ENCODE results near the gene STAG1.
"Not testable (repeated sequence)": the region's sequence is repeated elsewhere in the genome, so short reads cannot be mapped to it uniquely, and the experiment has no call there.

The STAG1 gene

GRCh38 chr3:136343446-136343845, 408.7 kb downstream of the STAG1 start:
- in situ Hi-C loops (cut with MboI; ENCODE audit: low sequenced_read_pairs) = no loop called here

DNA sequence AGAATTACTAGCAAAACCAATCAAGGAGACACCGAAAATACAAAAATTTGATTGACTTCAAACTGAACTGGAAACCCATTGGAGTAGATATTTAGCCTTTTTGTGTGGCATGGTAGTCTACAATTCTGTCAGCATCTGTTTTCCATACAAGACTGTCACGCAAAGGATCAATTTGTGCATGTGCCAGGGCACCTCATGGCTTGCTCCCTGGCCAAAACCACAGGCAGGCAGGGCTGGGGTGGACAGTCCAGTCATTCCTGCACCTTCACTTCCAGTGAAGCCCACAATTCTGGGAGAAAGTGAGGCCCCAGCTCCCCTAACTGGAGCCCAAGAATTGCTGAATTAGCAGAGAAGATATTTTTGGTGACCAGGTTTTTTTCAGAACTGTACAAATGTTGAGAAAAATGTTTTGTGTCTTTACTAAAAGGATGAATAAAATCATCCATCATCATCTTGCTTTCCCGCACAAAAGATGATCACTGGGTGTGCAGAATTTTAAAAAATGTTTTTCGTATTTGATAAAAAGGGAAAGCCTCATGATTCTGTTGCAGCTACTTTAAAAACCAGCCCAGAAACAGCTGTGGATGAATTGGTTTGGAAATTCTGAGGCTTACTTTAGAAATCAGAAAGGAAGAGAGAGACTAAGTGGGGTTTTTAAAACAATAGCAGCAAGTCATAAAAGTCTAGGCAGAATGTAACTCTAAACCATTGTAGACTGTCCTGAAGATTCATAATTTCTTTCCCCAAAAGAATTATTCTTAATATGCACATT, 415.7 kb downstream of the STAG1 start:
- in situ Hi-C loops (cut with MboI; ENCODE audit: low sequenced_read_pairs) = no loop called here

- in situ Hi-C loops (cut with MboI; ENCODE audit: low sequenced_read_pairs) = not testable (repeated sequence)
Observed at GRCh38 chr3:136334726-136335125, 417.5 kb downstream of the STAG1 start.

DNA sequence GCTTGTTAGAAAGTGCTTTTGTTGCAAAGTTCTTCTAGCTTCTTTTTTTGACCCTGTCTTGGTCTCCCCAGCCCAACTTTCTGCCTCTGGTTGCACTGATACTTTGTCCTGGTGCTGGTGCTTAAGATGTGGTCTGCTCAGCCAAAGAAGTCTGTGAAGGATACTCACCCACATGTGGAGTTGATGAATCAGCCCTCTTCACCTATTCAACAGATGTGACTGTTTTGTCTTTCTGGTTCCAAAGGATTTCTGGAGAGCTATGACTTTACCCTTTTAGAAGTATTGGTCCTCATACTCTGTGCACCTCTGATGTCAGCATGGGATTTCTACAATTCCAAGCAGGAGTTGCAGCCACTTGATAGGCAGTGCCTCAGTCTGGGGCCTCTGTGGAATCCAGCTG, 418.0 kb downstream of the STAG1 start:
- in situ Hi-C loops (cut with MboI; ENCODE audit: low sequenced_read_pairs) = no loop called here

GRCh38 chr3:136332776-136333175, 419.4 kb downstream of the STAG1 start:
- in situ Hi-C loops (cut with MboI; ENCODE audit: low sequenced_read_pairs) = no loop called here

GRCh38 chr3:136332302-136332701, 419.9 kb downstream of the STAG1 start:
- in situ Hi-C loops (cut with MboI; ENCODE audit: low sequenced_read_pairs) = no loop called here

DNA sequence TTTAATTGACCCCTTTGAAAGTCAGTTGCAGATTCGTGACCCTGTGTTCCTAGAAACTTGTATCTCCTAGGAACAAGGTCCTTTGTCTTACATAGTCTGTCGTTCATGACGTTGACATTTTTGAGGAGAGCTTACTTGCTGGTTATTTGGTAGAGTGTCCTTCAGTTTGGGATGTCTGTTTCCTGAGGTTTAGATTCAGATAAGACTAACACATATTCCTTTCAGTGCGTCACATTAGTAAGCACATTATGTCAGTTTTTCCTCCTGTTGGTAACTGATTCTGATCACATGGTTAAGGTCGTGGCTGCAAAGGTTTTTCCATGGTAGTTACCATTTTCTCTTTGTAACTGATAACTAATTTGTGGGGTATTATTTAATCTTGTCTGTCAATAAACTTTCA, 421.3 kb downstream of the STAG1 start:
- in situ Hi-C loops (cut with MboI; ENCODE audit: low sequenced_read_pairs) = no loop called here

DNA sequence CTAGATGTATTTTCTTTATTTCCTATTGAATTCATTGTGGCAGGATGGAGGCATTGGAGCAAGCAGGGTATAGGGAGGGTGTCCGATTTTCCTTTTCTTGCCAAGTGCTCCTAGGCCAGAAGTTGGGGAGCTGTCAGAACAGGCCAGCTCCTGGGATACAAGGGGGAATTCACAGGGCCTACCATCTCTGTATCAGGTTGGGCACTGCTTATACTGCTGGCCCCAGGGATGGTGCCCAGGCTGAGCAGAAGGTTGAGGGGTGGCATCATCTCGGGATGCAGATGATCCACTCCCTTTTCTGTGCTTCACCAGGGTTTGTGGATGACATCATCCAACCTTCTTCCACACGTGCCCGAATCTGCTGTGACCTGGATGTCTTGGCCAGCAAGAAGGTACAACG, 422.6 kb downstream of the STAG1 start:
- in situ Hi-C loops (cut with MboI; ENCODE audit: low sequenced_read_pairs) = no loop called here

DNA sequence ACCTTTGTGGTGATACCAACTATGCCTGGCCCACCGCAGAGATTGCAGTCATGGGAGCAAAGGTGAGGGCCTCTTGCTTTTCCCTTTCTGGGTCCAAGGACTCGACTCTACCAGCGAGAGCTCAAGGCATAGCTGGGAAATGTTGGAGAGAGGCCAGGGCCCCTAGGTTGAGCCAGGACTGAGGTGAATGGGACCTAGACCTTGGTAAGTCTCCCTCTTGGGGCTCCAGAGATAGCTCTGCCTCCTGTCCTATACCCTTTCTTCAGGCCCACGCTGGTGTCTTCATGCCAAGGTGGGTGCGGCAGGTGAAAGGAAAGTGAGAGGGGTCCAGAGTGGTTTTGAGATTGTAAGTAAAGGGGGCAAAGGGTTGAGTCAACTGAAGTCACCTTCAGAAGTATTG, 424.5 kb downstream of the STAG1 start:
- in situ Hi-C loops (cut with MboI; ENCODE audit: low sequenced_read_pairs) = no loop called here

GRCh38 chr3:136326316-136326715, 425.9 kb downstream of the STAG1 start:
- in situ Hi-C loops (cut with MboI; ENCODE audit: low sequenced_read_pairs) = no loop called here

DNA sequence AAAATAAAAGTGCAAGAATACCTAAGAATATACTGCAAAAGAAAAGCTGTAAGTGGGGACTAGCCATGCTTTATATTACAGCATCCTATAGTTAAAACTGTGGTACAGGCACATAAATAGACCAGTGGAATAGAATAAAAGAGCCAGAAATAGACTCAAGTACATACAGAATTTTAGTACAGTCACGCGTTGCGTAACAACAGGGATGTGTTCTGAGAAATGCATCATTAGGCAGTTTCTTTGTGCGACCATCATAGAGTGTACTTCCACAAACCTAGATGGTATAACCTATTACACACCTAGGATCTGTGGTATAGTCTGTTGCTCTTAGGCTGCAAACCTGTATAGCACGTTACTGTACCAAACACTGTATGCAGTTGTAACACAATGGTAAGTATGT, 440.2 kb downstream of the STAG1 start:
- in situ Hi-C loops (cut with MboI; ENCODE audit: low sequenced_read_pairs) = no loop called here

- in situ Hi-C loops (cut with MboI; ENCODE audit: low sequenced_read_pairs) = no loop called here
Observed at GRCh38 chr3:136311261-136311660, 440.9 kb downstream of the STAG1 start.

GRCh38 chr3:136305879-136306278, 446.3 kb downstream of the STAG1 start:
- in situ Hi-C loops (cut with MboI; ENCODE audit: low sequenced_read_pairs) = no loop called here

- in situ Hi-C loops (cut with MboI; ENCODE audit: low sequenced_read_pairs) = no loop called here
Observed at GRCh38 chr3:136300444-136300843, 451.7 kb downstream of the STAG1 start.

DNA sequence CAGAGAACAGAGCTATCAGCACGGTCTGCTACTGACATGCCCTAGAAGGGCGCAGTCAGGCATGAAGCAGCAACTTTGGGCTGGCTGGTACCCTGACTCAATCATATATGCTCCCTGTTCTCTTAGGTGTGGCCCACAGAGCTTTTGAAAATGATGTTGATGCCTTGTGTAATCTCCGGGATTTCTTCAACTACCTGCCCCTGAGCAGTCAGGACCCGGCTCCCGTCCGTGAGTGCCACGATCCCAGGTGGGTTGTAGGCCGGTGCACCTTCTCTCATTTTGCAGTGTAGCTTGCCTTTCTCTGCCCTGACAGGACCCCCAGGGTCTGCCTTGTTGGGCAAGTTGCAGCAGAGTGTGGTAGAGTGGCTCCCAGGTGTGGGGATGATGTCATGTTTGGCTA, 454.4 kb downstream of the STAG1 start:
- in situ Hi-C loops (cut with MboI; ENCODE audit: low sequenced_read_pairs) = no loop called here

- in situ Hi-C loops (cut with MboI; ENCODE audit: low sequenced_read_pairs) = no loop called here
Observed at GRCh38 chr3:136296960-136297359, 455.2 kb downstream of the STAG1 start.

DNA sequence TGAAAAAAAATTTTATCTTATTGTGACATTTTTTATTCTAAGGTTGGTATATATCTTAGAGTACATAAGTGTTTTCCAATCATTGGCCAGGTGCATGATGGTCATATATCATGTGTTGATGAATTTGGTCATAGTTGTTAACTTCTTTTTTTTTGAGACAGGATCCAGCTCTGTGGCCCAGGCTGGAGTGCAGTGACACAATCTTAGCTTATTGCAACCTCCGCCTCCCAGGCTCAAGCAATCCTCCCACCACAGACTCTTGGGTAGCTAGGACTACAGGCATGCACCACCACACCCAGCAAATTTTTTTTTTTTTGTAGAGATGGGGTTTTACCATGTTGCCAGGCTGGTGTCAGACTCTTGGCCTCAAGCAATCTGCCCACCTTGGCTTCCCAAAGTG, 458.0 kb downstream of the STAG1 start:
- in situ Hi-C loops (cut with MboI; ENCODE audit: low sequenced_read_pairs) = no loop called here

- in situ Hi-C loops (cut with MboI; ENCODE audit: low sequenced_read_pairs) = no loop called here
Observed at GRCh38 chr3:136293279-136293678, 458.9 kb downstream of the STAG1 start.

DNA sequence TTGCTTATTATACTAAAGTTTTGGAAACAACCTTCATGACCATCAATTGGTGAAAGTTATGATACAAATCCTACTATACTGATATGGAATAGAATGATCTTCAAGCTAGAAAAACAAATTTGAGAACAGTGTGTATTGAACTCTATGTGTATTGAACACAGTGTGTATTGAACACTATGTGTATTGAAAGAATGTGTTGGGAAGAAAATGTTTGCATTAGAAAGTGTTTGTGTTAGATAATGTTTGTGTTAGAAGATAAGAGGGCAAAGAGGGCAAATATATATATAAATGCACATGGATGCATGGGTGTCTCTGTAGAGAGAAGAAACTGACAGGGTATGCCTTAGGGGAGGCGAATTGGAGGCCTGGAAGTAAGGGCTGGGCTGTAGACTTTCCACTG, 459.7 kb downstream of the STAG1 start:
- in situ Hi-C loops (cut with MboI; ENCODE audit: low sequenced_read_pairs) = no loop called here

DNA sequence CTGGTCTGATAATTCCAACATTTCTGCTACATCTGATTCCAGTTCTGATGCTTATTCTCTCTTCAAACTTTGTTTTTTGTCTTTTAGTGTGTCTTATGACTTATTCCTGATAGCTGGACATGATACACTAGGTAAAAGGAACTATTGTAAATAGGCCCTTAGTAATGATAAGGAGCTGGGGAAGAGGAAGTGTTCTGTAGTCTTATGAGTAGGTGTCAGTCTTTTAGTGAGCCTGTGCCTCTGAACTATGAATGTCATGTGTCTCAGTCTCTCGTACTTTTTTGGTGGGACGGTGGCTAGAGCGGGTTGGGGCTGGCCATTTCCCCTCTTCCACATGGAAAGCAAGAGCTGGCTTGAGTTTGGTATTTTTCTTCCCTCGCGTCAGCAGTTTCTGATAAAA, 460.9 kb downstream of the STAG1 start:
- in situ Hi-C loops (cut with MboI; ENCODE audit: low sequenced_read_pairs) = no loop called here
